Epithelial cell of proximal tubule (primary cell): ENCODE results near the gene MRPL11. TPM values are rescaled to one million over a fixed set of nuclear protein-coding genes. Genes with fewer than 3 reads are reported as not detected.

Experiments used
- DNase-seq: peaks from one replicate; pipeline ENCODE4 v3.0.0-alpha.2; 2011; ENCODE audit warnings: low read depth
- H3K4me3 ChIP-seq: 2 replicates; pipeline ENCODE4 v1.5.1; 2011; ENCODE audit warnings: low read depth, mild to moderate bottlenecking, low read length
- total RNA-seq: library from RNA; depleted of rRNA; stranded (reverse); fragments of >200 nt; gene quantifications from 2 replicates; pipeline ENCODE4 v1.2.3, GENCODE V29; 2015
- TF ChIP-seq, protein P1 (sequence below): conservative IDR thresholded peaks from 2 replicates; pipeline ENCODE4 v1.5.1; 2012; ENCODE audit warnings: low read depth, mild to moderate bottlenecking, low read length

Gene MRPL11
- total RNA-seq, 1 donor from 2014 or later: 85.3 TPM

DNA sequence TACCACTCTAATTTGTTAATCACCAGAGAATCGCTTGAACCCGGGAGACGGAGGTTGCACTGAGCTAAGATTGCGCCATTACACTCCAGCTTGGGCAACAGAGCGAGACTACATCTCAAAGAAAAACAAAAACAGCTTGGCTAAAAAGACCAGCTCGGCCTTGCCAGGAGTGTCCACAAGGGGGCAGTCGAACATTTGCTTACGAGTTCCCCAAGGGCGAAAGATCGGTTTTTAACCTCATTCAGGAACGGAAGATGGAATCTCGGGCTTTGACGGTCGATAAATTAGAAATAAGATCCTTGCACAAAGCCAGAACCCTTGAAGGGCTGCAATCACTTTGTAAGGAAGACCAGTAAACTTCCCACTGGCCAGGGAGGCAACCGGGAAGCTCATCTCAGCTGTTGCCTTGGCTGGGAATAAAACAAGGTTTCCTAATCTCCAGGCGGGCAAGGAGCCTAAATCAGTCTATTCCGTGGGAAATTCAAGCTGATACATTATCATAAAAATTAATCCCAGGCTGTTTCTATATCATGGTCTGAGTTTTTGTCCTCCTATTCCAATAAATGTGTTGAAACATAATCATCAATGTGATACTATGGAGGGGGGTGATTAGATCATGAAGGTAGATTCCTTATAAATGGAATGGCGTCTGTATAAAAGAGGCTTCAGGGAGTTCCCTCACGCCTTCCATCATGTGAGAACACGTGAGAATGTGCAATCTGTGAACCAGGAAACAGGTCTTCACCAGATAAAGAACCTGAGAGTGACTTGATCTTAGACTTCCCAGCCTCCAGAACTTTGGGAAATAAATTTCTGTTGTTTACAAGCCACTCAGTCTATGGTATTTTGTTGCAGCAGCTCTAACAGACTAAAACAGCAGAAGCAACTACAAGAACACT lies 52.2 kb downstream of the MRPL11 start:
- peak overlapping the region; percentile 0 for H3K4me3 ChIP-seq
- TF ChIP-seq, protein P1, sequence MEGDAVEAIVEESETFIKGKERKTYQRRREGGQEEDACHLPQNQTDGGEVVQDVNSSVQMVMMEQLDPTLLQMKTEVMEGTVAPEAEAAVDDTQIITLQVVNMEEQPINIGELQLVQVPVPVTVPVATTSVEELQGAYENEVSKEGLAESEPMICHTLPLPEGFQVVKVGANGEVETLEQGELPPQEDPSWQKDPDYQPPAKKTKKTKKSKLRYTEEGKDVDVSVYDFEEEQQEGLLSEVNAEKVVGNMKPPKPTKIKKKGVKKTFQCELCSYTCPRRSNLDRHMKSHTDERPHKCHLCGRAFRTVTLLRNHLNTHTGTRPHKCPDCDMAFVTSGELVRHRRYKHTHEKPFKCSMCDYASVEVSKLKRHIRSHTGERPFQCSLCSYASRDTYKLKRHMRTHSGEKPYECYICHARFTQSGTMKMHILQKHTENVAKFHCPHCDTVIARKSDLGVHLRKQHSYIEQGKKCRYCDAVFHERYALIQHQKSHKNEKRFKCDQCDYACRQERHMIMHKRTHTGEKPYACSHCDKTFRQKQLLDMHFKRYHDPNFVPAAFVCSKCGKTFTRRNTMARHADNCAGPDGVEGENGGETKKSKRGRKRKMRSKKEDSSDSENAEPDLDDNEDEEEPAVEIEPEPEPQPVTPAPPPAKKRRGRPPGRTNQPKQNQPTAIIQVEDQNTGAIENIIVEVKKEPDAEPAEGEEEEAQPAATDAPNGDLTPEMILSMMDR: peak; percentile 97

More for the DNA sequence above, 52.2 kb downstream of the MRPL11 start:
- DNase-seq: peak; percentile 69

Other genes with a start within 250 kb of the MRPL11 start
- 21.7 and 32.0 TPM in 2 replicates for gene KLC2, start 181.1 kb downstream of the MRPL11 start, total RNA-seq
- gene RAB1B, start 170.2 kb downstream of the MRPL11 start, total RNA-seq: 152 and 162 TPM in 2 replicates
- 0.43 and 0.58 TPM in 2 replicates for gene CNIH2, start 160.7 kb downstream of the MRPL11 start, total RNA-seq
- 106 and 152 TPM in 2 replicates for gene YIF1A, start 149.7 kb downstream of the MRPL11 start, total RNA-seq
- gene TMEM151A, start 147.0 kb downstream of the MRPL11 start, total RNA-seq: 0.58 TPM in 1 of 2 replicates, not detected in the other
- gene CD248, start 121.8 kb downstream of the MRPL11 start, total RNA-seq: 0.07 and 1.0 TPM in 2 replicates
- gene RIN1, start 102.4 kb downstream of the MRPL11 start, total RNA-seq: 18.9 and 21.1 TPM in 2 replicates
- gene BRMS1, start 93.7 kb downstream of the MRPL11 start, total RNA-seq: 72.0 and 95.1 TPM in 2 replicates
- gene B4GAT1, start 91.2 kb downstream of the MRPL11 start, total RNA-seq: 32.0 and 36.2 TPM in 2 replicates
- 6.6 and 12.3 TPM in 2 replicates for gene SLC29A2, start 67.1 kb downstream of the MRPL11 start, total RNA-seq
- gene NPAS4, start 17.8 kb downstream of the MRPL11 start, total RNA-seq: not detected in 2 replicates
- 3.5 and 3.6 TPM in 2 replicates for gene PELI3, start 28.1 kb upstream of the MRPL11 start, total RNA-seq
- gene DPP3, start 41.6 kb upstream of the MRPL11 start, total RNA-seq: 88.8 and 106 TPM in 2 replicates
- gene BBS1, start 71.8 kb upstream of the MRPL11 start, total RNA-seq: 20.0 and 43.6 TPM in 2 replicates
- 15.0 and 17.8 TPM in 2 replicates for gene ZDHHC24, start 107.2 kb upstream of the MRPL11 start, total RNA-seq
- gene ACTN3, start 108.1 kb upstream of the MRPL11 start, total RNA-seq: not detected in 2 replicates
- 6.7 and 15.2 TPM in 2 replicates for gene CTSF, start 129.8 kb upstream of the MRPL11 start, total RNA-seq
- 0.14 and 0.52 TPM in 2 replicates for gene CCDC87, start 154.2 kb upstream of the MRPL11 start, total RNA-seq
- gene CCS, start 154.3 kb upstream of the MRPL11 start, total RNA-seq: 19.4 and 22.1 TPM in 2 replicates
- 40.4 and 73.7 TPM in 2 replicates for gene RBM14, start 177.8 kb upstream of the MRPL11 start, total RNA-seq
- 105 and 133 TPM in 2 replicates for gene RBM4, start 199.9 kb upstream of the MRPL11 start, total RNA-seq
- gene RBM4B, start 239.0 kb upstream of the MRPL11 start, total RNA-seq: 4.0 and 17.3 TPM in 2 replicates